HepG2 (cell line): ENCODE data around the gene NDE1. TPM values are rescaled to one million over a fixed set of nuclear protein-coding genes. Genes with fewer than 3 reads are reported as not detected.
A peak's percentile ranks its signal among the peaks of the same experiment; 100 is the strongest.

Source experiments
- ATAD3A ChIP-seq: sonication (generic); formaldehyde crosslinking; IDR thresholded peaks from 2 replicates; pipeline ENCODE4 v1.4.0; 2020; ENCODE audit warnings: missing genetic modification reagents
- ATF6 ChIP-seq: sonication (generic); formaldehyde crosslinking; conservative IDR thresholded peaks from 2 replicates; pipeline ENCODE4 v1.4.0; 2020; ENCODE audit warnings: missing genetic modification reagents
- GPBP1L1 ChIP-seq: sonication (generic); formaldehyde crosslinking; IDR thresholded peaks from 2 replicates; pipeline ENCODE4 v1.5.0; 2020; ENCODE audit warnings: mild to moderate bottlenecking, missing genetic modification reagents
- LRRFIP1 ChIP-seq: sonication (generic); formaldehyde crosslinking; conservative IDR thresholded peaks from 2 replicates; pipeline ENCODE4 v1.4.0; 2020; ENCODE audit warnings: missing genetic modification reagents
- MAFK ChIP-seq, 2 experiments: IDR thresholded peaks in 1 of 2; conservative IDR thresholded peaks in 1 of 2; 2 replicates each; pipeline ENCODE4 v1.6.1; 2011; ENCODE audit warnings: improper control_type of control experiment in 2 of 2, low read length in 2 of 2
- MAZ ChIP-seq, 2 experiments: sonication (generic) in 1 of 2; formaldehyde crosslinking in 1 of 2; IDR thresholded peaks; 2 replicates each; pipeline versions ENCODE4 v1.5.0 to v1.6.1; 2012 to 2020; ENCODE audit warnings: low read depth in 2 of 2, mild to moderate bottlenecking in 2 of 2, borderline replicate concordance in 1 of 2, improper control_type of control experiment in 1 of 2, low read length in 1 of 2, missing genetic modification reagents in 1 of 2, moderate library complexity in 1 of 2
- MIER2 ChIP-seq: IDR thresholded peaks from 2 replicates; pipeline ENCODE4 v1.6.1; 2016; ENCODE audit warnings: missing biosample characterization, missing genetic modification reagents
- PRPF4 ChIP-seq: fragments of 200-400 bp; formaldehyde crosslinking; IDR thresholded peaks from 2 replicates; pipeline ENCODE4 v1.6.1; 2016; ENCODE audit warnings: low read length, low read depth; ENCODE audit not compliant: poor library complexity, severe bottlenecking
- SAP130 ChIP-seq: IDR thresholded peaks from 2 replicates; pipeline ENCODE4 v1.6.1; 2016; ENCODE audit warnings: low read depth
- SIX1 ChIP-seq: sonication (generic); formaldehyde crosslinking; IDR thresholded peaks from 2 replicates; pipeline ENCODE4 v1.4.0; 2020; ENCODE audit warnings: missing genetic modification reagents, borderline replicate concordance
- SMAD9 ChIP-seq: sonication (generic); formaldehyde crosslinking; IDR thresholded peaks from 2 replicates; pipeline ENCODE4 v1.5.1; 2020; ENCODE audit warnings: mild to moderate bottlenecking, missing genetic modification reagents
- TIGD3 ChIP-seq: sonication (generic); formaldehyde crosslinking; IDR thresholded peaks from 2 replicates; pipeline ENCODE4 v1.5.1; 2020; ENCODE audit warnings: mild to moderate bottlenecking, missing genetic modification reagents, borderline replicate concordance
- XRCC5 ChIP-seq: fragments of 200-400 bp; formaldehyde crosslinking; optimal IDR thresholded peaks from 2 replicates; pipeline ENCODE3; 2017; ENCODE audit warnings: mild to moderate bottlenecking, low read length
- ZNF143 ChIP-seq: sonication (generic); formaldehyde crosslinking; IDR thresholded peaks from 2 replicates; pipeline ENCODE4 v1.4.0; 2020; ENCODE audit warnings: missing genetic modification reagents
- ZNF331 ChIP-seq: sonication (generic); formaldehyde crosslinking; IDR thresholded peaks from 2 replicates; pipeline ENCODE4 v1.4.0; 2020; ENCODE audit warnings: missing genetic modification reagents
- ZNF354B ChIP-seq: sonication (generic); formaldehyde crosslinking; IDR thresholded peaks from 2 replicates; pipeline ENCODE4 v1.8.0; 2022; ENCODE audit warnings: mild to moderate bottlenecking, missing genetic modification reagents
- ZNF510 ChIP-seq: sonication (generic); formaldehyde crosslinking; IDR thresholded peaks from 2 replicates; pipeline ENCODE4 v1.4.0; 2020; ENCODE audit warnings: low read depth, mild to moderate bottlenecking, missing genetic modification reagents
- ZNF576 ChIP-seq: sonication (generic); formaldehyde crosslinking; IDR thresholded peaks from 2 replicates; pipeline ENCODE4 v1.4.0; 2020; ENCODE audit warnings: mild to moderate bottlenecking, missing genetic modification reagents
- ZNF589 ChIP-seq: sonication (generic); formaldehyde crosslinking; conservative IDR thresholded peaks from 2 replicates; pipeline ENCODE4 v1.8.0; 2022; ENCODE audit warnings: mild to moderate bottlenecking, moderate library complexity, missing genetic modification reagents
- ZNF644 ChIP-seq: IDR thresholded peaks from 2 replicates; pipeline ENCODE4 v1.6.1; 2016; ENCODE audit warnings: low read depth
- ZNF891 ChIP-seq: sonication (generic); formaldehyde crosslinking; IDR thresholded peaks from 2 replicates; pipeline ENCODE4 v1.5.0; 2020; ENCODE audit warnings: mild to moderate bottlenecking, missing genetic modification reagents
- polyA plus RNA-seq, 8 experiments: library from polyadenylated mRNA; depleted of rRNA in 3 of 8; stranded (reverse) in 7 of 8; unstranded in 1 of 8; fragments of >200 nt; fragmentation: Illumina TruSeq in 4 of 8; extraction: Trizol in 4 of 8; gene quantifications; 2 replicates each; pipeline versions ENCODE4 v1.2.1 to v1.2.3, GENCODE V29; 2011 to 2016; ENCODE audit warnings: low read depth in 4 of 8, missing spikeins in 1 of 8, mixed read lengths in 1 of 8; ENCODE audit not compliant: insufficient read depth in 1 of 8
- total RNA-seq, 5 experiments: library from RNA; depleted of rRNA; stranded (reverse); fragments of >200 nt; fragmentation: Illumina TruSeq; extraction: Trizol; gene quantifications; 2 replicates each; pipeline ENCODE4 v1.2.3, GENCODE V29; 2016; ENCODE audit warnings: low read depth in 1 of 5

The NDE1 gene
- total and polyA plus RNA-seq, 2 of the 13 experiments (the other 11 are each of a cell fraction or from before 2014, with no cell fraction given) = 40.9 to 72.5 TPM

- no peak for TF ChIP-seq MAFK (conservative IDR thresholded peaks at IDR 0.05 in 1 of 2, IDR thresholded peaks at IDR 0.05 in 1 of 2; ENCODE audit: low read length in 2 of 2)
- no peak for TF ChIP-seq MAZ (IDR thresholded peaks at IDR 0.05; ENCODE audit: borderline replicate concordance, low read depth, low read length)
- peak; percentile 39; the same call in 1 of the 2 replicates for TF ChIP-seq MAZ (CRISPR knock-in tag; IDR thresholded peaks at IDR 0.05; ENCODE audit: low read depth)
- no peak for TF ChIP-seq ZNF354B (CRISPR knock-in tag)
- no peak for TF ChIP-seq ZNF510 (CRISPR knock-in tag)
- 0 out of 2 replicates have a peak, but pooled peaks have one; percentile 20 for TF ChIP-seq SMAD9 (CRISPR knock-in tag)
- no peak for TF ChIP-seq GPBP1L1 (CRISPR knock-in tag)
- TF ChIP-seq SAP130 (CRISPR knock-in tag) = no peak
- peak; percentile 47 for TF ChIP-seq XRCC5
- peak; percentile 40; the same call in 1 of the 2 replicates for TF ChIP-seq SIX1 (CRISPR knock-in tag)
- peak; percentile 45; the same call in 1 of the 2 replicates for TF ChIP-seq ZNF331 (CRISPR knock-in tag)
- TF ChIP-seq ZNF143 (CRISPR knock-in tag) = 0 out of 2 replicates have a peak, but pooled peaks have one; percentile 53
- no peak for TF ChIP-seq PRPF4
- TF ChIP-seq ZNF576 (CRISPR knock-in tag) = no peak
- TF ChIP-seq LRRFIP1 (CRISPR knock-in tag) = no peak
- TF ChIP-seq ATAD3A = no peak
- TF ChIP-seq ZNF891 (CRISPR knock-in tag) = no peak
- no peak for TF ChIP-seq ZNF589 (CRISPR knock-in tag)
- TF ChIP-seq MIER2 (CRISPR knock-in tag) = peak; percentile 85
- no peak for TF ChIP-seq TIGD3 (CRISPR knock-in tag)
- no peak for TF ChIP-seq ZNF644 (CRISPR knock-in tag)
- TF ChIP-seq ATF6 (CRISPR knock-in tag) = no peak
Observed at GRCh38 chr16:15765880-15766279, 115.8 kb downstream of the NDE1 start (continued).
